Measurements from ENCODE around the gene ATG7. TPM values are rescaled to one million over a fixed set of nuclear protein-coding genes. Genes with fewer than 3 reads are reported as not detected.

ATG7 gene
- total RNA-seq, 1 donor from 2014 or later: 51.7 TPM

DNA sequence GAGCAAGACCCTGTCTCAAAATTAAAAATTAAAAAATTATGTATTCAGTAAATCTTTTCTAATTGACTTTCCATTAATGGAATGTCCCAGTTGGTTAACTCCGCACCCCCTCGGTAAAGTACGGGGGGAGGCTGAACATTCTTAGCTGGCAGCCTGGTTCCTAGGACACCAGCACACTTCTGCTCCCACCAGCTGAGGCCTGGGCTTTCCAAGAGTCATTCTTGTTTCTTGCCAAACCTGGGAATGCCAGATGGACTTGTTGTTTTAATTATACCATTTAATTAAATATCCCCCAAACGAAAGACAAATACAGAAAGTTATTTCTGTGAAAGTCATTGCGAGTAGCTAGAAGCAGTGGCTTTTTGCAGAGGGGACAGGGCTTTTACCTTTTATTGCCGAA lies 192.2 kb downstream of the ATG7 start:
- DNase-seq (no peak), ATAC-seq (ENCODE audit: low read depth) (no peak)
- TF ChIP-seq CTCF (IDR thresholded peaks at IDR 0.05): no peak
- Mint-ChIP-seq H3K27me3 (no peaks in the 10 kb centered on the region), H3K9me3 (no peaks in the 10 kb centered on the region), H3K36me3 (ENCODE audit: low read depth) (peaks cover 22% of the 10 kb centered on the region), H3K4me1 (no peaks in the 10 kb centered on the region), H3K4me3 (no peak overlapping the region), H3K27ac (no peak overlapping the region)
- POLR2A ChIA-PET: no interaction called here
- CTCF ChIA-PET: no interaction called here
- intact Hi-C loops (cut with micrococcal nuclease): no loop called here

GRCh38 chr3:11465744-11466616 lies 193.8 kb downstream of the ATG7 start:
- H3K36me3 Mint-ChIP-seq (ENCODE audit: low read depth): peaks cover 22% of the 10 kb centered on the region
- POLR2A ChIA-PET: no interaction called here
- DNase-seq (no peak), ATAC-seq (ENCODE audit: low read depth) (no peak)
- no peaks in the 10 kb centered on the region for H3K27me3 Mint-ChIP-seq
- no peak overlapping the region for H3K4me3 Mint-ChIP-seq
- H3K9me3 Mint-ChIP-seq: no peaks in the 10 kb centered on the region
- H3K27ac Mint-ChIP-seq: no peak overlapping the region
- intact Hi-C loops (cut with micrococcal nuclease): no loop called here
- H3K4me1 Mint-ChIP-seq: no peaks in the 10 kb centered on the region
- TF ChIP-seq CTCF (IDR thresholded peaks at IDR 0.05): no peak
- CTCF ChIA-PET: no interaction called here

DNA sequence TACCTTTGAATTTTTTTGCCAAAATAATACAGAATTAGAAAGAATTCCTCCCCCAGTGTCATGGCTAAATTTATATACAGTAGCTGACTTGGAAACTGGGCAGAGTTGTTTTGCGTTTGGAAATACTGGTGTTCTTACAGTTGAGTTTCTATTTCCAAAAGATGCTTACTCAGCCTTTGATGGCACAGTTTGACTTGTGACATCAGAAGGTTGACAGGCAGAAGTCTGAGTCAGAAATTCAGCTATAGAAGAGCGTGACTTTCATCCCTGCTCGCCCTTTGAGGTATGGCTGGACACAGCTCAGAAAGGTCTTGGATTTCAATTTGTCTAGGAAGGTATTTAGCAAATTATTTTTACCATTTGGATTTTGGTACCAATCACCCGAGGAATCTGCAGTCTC lies 195.7 kb downstream of the ATG7 start:
- ATAC-seq (ENCODE audit: low read depth) (no peak), DNase-seq (no peak)
- CTCF ChIA-PET: no interaction called here
- POLR2A ChIA-PET: no interaction called here
- TF ChIP-seq CTCF (IDR thresholded peaks at IDR 0.05): no peak
- Mint-ChIP-seq H3K27me3 (no peaks in the 10 kb centered on the region), H3K36me3 (ENCODE audit: low read depth) (peaks cover 22% of the 10 kb centered on the region), H3K9me3 (no peaks in the 10 kb centered on the region), H3K4me1 (no peaks in the 10 kb centered on the region), H3K4me3 (no peak overlapping the region), H3K27ac (no peak overlapping the region)
- intact Hi-C loops (cut with micrococcal nuclease): no loop called here

GRCh38 chr3:11470031-11470853 lies 198.0 kb downstream of the ATG7 start:
- DNase-seq (no peak), ATAC-seq (ENCODE audit: low read depth) (no peak)
- no peak overlapping the region for H3K4me3 Mint-ChIP-seq
- POLR2A ChIA-PET: no interaction called here
- CTCF ChIA-PET: no interaction called here
- no peaks in the 10 kb centered on the region for H3K4me1 Mint-ChIP-seq
- H3K27me3 Mint-ChIP-seq: no peaks in the 10 kb centered on the region
- H3K36me3 Mint-ChIP-seq (ENCODE audit: low read depth): peaks cover 22% of the 10 kb centered on the region
- no peak overlapping the region for H3K27ac Mint-ChIP-seq
- intact Hi-C loops (cut with micrococcal nuclease): no loop called here
- H3K9me3 Mint-ChIP-seq: no peaks in the 10 kb centered on the region
- no peak for TF ChIP-seq CTCF (IDR thresholded peaks at IDR 0.05)

GRCh38 chr3:11475324-11475723 lies 203.1 kb downstream of the ATG7 start:
- H3K27ac Mint-ChIP-seq: no peak overlapping the region
- ATAC-seq (ENCODE audit: low read depth): no peak
- H3K9me3 Mint-ChIP-seq: no peaks in the 10 kb centered on the region
- no peak overlapping the region for H3K4me3 Mint-ChIP-seq
- DNase-seq: no peak
- no peaks in the 10 kb centered on the region for H3K4me1 Mint-ChIP-seq
- ChIA-PET CTCF (no interaction called here), POLR2A (no interaction called here)
- TF ChIP-seq CTCF (IDR thresholded peaks at IDR 0.05): no peak
- no peaks in the 10 kb centered on the region for H3K27me3 Mint-ChIP-seq
- no peaks in the 10 kb centered on the region for H3K36me3 Mint-ChIP-seq (ENCODE audit: low read depth)
- intact Hi-C loops (cut with micrococcal nuclease): no loop called here

Measured in activated B cell treated with CpG ODN at 0.5 μM for 24 hours (primary cell).